Placental pericyte (primary cell): ENCODE results near the gene SPAG5. TPM values are rescaled to one million over a fixed set of nuclear protein-coding genes. Genes with fewer than 3 reads are reported as not detected.

ENCODE experiments used
- total RNA-seq: library from RNA; depleted of rRNA; stranded (reverse); fragments of >200 nt; gene quantifications from 2 replicates; pipeline ENCODE4 v1.2.3, GENCODE V29; 2012

SPAG5 gene, protein sequence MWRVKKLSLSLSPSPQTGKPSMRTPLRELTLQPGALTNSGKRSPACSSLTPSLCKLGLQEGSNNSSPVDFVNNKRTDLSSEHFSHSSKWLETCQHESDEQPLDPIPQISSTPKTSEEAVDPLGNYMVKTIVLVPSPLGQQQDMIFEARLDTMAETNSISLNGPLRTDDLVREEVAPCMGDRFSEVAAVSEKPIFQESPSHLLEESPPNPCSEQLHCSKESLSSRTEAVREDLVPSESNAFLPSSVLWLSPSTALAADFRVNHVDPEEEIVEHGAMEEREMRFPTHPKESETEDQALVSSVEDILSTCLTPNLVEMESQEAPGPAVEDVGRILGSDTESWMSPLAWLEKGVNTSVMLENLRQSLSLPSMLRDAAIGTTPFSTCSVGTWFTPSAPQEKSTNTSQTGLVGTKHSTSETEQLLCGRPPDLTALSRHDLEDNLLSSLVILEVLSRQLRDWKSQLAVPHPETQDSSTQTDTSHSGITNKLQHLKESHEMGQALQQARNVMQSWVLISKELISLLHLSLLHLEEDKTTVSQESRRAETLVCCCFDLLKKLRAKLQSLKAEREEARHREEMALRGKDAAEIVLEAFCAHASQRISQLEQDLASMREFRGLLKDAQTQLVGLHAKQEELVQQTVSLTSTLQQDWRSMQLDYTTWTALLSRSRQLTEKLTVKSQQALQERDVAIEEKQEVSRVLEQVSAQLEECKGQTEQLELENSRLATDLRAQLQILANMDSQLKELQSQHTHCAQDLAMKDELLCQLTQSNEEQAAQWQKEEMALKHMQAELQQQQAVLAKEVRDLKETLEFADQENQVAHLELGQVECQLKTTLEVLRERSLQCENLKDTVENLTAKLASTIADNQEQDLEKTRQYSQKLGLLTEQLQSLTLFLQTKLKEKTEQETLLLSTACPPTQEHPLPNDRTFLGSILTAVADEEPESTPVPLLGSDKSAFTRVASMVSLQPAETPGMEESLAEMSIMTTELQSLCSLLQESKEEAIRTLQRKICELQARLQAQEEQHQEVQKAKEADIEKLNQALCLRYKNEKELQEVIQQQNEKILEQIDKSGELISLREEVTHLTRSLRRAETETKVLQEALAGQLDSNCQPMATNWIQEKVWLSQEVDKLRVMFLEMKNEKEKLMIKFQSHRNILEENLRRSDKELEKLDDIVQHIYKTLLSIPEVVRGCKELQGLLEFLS
- total RNA-seq, result 2.4 and 77.9 TPM in 2 replicates

DNA sequence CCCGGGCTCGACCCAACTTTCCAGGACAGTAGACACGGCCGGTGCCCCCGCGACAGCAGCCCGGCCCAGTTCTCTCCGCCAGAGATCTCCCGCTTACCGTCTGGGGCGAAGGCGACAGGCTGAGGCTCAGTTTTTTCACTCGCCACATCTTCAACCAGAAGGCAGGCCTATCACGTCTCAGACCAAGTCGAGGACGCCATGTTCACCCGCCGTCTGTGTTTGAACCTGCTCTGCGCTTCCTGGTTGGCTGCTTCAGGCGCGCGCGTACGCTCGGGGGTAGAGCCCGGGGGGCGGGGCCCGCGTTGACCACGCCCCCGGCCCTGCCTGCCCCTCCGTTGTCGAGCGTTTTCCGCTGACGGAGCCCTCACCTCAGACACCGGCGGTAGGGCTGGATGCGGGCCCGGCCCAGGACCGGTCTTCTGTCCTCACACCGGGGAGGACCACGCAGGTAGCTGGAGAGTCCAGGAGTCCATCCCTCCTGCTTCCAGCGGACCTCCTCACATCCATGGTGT lies at the start of gene SPAG5:
Gene SPAG5 (minus strand): TSS at position 227 of the 512 bp plus-strand sequence. CDS start 79 bp downstream, at position 148.

DNA sequence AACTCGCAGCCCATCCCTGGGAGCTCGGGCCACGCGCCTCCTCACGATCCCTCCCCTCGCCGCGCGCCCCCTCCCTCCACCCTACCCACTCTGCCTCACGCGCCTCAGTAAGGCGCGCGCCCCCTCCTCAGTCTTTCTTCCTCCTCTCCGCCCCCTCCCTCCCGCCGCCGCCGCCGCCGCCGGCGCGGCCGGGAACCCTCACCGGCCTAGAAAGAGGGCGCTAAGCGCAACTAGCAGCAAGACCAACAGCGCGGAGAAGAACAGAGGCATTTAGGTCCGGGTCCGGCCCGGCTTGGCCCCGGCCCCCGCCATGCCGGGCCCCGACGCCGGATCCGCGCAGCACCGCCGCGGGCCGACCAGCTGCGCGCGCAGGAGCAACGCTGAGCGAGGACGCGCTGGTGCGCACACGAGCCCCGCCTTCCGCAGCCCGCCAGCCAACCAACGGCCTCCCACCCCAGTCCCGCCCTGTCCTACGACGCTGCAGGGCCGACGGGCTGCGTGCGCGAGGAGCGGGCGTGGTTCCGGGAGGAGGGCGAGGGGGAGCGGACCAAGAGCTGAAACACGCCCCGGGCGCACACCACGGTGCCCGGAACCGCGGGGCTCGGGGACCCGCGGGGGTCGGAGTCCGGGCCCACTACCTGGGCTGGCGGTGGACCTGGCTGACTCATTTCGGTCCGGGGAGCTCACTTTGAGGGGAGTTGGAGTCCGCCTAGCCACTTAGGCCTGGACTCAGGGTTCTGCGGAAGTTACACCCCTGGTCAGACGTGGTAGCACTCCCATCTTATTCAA lies 46.2 kb upstream of the SPAG5 start, which contains the start of gene BLTP2:
Gene BLTP2 (minus strand): TSS at position 372 of the 789 bp plus-strand sequence. CDS start 102 bp downstream, at position 270.

DNA sequence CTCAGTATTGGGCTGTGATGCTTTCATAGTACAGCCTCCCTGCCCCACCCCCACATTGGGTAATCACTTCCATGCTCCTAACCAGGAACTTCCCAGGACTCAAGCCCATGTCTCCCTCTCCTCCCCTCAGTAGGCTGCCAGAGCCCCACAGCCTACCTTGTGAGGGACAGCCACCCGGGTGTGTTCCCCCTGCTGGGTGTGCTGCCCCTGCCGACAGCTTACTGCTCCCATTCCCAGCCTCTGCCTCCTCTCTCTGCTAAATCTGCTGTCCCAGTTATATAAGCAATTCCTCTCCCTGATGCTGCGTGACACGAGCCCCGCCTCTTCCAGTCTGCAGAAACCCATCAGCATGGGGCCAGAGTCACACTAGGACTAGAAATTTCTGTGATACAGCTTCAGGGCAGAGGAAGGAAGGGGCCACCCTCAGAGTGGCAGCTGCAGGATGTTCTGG lies 15.1 kb upstream of the SPAG5 start, which contains the start of gene RSKR:
Gene RSKR (minus strand): TSS at position 255 of the 451 bp plus-strand sequence. CDS start 24 bp downstream, at position 231.

DNA sequence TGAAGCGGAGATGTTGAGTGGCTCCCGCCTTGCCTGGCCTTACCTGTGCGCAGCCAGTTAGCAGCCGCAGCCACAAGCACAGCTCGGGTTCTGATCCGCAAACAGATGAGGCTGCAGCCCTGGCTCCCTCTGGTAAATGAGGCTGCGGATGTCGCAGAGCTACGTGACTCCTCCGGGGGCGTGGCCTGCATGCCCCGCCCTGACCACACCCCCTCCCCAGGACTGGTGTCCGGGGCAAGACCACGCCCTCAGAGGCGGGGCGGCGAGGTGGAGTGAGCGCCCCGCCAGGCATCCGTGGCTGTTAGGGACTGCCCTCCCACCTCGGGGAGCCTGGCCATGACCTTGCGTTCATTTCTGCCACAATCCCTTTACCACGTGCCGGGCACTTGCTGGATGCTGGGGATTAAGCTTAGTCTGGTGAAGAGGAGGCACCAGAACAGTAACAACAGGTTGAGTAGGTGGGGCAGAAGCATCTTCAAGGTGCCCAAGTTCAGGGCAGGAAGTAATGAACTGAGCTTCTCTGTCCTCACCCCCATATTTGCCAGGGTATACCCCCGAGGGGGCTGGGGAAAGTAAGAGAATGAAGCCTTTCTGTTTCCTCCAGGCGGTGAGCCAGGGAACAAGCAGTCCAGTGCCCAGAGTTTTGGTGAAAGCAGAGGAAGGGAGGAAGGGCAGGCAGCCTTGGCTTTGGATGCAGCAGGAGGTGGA lies 21.9 kb downstream of the SPAG5 start, which contains the start of gene ALDOC:
Gene ALDOC (minus strand): TSS at position 138 of the 708 bp plus-strand sequence. CDS start 1,363 bp downstream, outside the sequence.

DNA sequence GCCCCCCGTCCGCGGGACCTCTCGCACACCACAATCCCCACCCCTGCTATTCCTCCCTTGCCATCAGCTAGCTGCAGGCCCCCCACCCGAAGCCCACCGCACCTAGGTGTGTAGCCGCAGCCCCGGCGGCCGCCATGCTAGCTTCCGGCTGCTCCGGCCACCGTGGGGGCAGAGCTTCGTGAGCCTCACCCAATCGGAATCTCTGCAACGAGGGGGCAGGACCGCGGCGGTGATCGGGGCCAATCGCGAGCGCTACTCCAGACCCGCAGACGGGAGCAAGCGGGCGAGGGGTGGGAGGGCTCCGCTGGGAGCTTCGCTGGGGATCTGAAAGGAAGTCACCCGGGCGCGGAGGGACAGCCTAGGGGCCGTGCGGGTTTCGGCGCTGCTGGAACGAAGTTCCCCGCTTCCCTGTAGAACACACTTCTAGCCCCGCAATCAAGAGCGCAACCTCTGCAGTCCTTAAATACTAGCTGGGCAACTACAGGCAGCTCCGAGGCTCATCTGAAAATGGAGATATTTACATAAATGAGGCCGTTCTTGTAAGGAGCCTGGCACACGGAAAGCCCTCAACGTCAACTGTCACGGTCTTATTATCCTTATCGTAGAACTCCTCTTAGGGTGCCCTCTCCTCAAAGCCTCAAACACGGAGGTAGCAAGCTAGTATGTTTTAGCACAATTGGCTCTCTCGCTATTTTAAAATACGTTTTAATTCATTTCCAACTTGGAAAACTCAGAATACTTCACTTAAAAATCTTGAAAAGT lies 27.3 kb downstream of the SPAG5 start, which contains the start of gene PIGS:
Gene PIGS (minus strand): TSS at position 164 of the 762 bp plus-strand sequence. CDS start 28 bp downstream, at position 136.

DNA sequence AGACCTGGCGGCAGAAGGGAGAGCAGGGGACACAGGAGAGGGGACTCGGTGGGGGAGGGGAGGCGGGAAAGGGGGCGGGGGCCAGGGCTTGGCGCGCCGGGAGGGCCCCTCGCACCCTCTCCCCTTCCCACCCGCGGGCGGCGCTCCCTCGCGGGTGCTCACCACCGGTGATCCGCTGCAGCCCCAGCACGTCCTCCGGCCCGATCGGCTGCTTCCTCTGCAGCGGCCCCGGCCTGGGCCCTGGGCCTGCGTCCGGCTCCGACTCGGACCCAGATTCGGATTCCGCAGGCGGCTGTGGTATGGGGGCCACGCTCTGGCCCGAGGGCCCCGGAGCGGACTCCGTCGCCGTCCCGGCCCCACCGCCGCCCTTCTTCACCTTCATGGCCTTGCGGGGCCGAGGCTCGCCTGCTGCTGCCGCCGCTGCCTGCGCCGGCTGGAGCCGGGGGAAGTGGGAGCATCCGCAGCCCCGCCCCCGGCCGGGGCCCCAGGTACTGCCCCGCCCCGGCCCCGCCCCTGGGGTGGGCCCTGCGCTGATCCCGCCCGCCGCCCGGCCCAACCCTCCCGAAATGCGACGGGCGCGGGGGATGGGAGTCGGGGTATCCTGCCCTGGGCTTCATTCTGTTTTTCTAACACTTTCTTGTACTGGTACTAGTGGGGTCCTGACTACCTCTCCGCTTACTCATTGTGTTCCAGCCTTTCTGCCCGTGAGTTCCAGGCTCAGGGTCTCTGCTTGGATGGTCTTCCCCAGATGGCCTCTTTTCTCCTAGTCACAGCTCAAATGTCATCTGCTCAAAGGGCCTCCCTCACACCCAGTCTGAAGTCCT lies 46.4 kb downstream of the SPAG5 start, which contains the start of gene UNC119:
Gene UNC119 (minus strand): TSS at position 449 of the 824 bp plus-strand sequence. CDS start 67 bp downstream, at position 382.

Other genes starting within 250 kb of the SPAG5 start
- 81.8 and 115 TPM in 2 replicates for gene POLDIP2, start 241.5 kb downstream of the SPAG5 start, total RNA-seq
- gene SEBOX, start 233.8 kb downstream of the SPAG5 start, total RNA-seq, result not detected in 2 replicates
- gene VTN, start 228.7 kb downstream of the SPAG5 start, total RNA-seq, result 0.43 and 149 TPM in 2 replicates
- gene SARM1, start 227.3 kb downstream of the SPAG5 start, total RNA-seq, result 13.3 and 23.9 TPM in 2 replicates
- 6.6 and 7.4 TPM in 2 replicates for gene SLC46A1, start 192.8 kb downstream of the SPAG5 start, total RNA-seq
- gene SLC13A2, start 125.4 kb downstream of the SPAG5 start, total RNA-seq, result not detected in 2 replicates
- not detected in 2 replicates for gene FOXN1, start 92.7 kb downstream of the SPAG5 start, total RNA-seq
- gene UNC119, start 46.4 kb downstream of the SPAG5 start, total RNA-seq, result 16.0 and 19.6 TPM in 2 replicates
- 40.2 and 44.0 TPM in 2 replicates for gene PIGS, start 27.5 kb downstream of the SPAG5 start, total RNA-seq
- gene ALDOC, start 22.1 kb downstream of the SPAG5 start, total RNA-seq, result 9.7 and 30.4 TPM in 2 replicates
- 2.6 and 7.6 TPM in 2 replicates for gene RSKR, start 15.2 kb upstream of the SPAG5 start, total RNA-seq
- gene BLTP2, start 46.1 kb upstream of the SPAG5 start, total RNA-seq, result 103 and 183 TPM in 2 replicates
- 36.5 and 44.2 TPM in 2 replicates for gene SDF2, start 62.9 kb upstream of the SPAG5 start, total RNA-seq
- 61.3 and 66.7 TPM in 2 replicates for gene SUPT6H, start 63.2 kb upstream of the SPAG5 start, total RNA-seq
- 0.44 and 0.86 TPM in 2 replicates for gene PROCA1, start 112.9 kb upstream of the SPAG5 start, total RNA-seq
- gene RAB34, start 118.8 kb upstream of the SPAG5 start, total RNA-seq, result 200 and 222 TPM in 2 replicates
- 341 and 470 TPM in 2 replicates for gene RPL23A, start 121.0 kb upstream of the SPAG5 start, total RNA-seq
- 4.2 TPM in 2 replicates for gene TLCD1, start 127.2 kb upstream of the SPAG5 start, total RNA-seq
- gene NEK8, start 129.8 kb upstream of the SPAG5 start, total RNA-seq, result 3.3 and 8.5 TPM in 2 replicates
- 32.6 and 65.3 TPM in 2 replicates for gene TRAF4, start 145.0 kb upstream of the SPAG5 start, total RNA-seq
- gene FAM222B, start 243.8 kb upstream of the SPAG5 start, total RNA-seq, result 9.6 and 11.5 TPM in 2 replicates